HepG2 (cell line): Measurements from ENCODE around the gene UROS. TPM values are rescaled to one million over a fixed set of nuclear protein-coding genes. Genes with fewer than 3 reads are reported as not detected.

Experiments used
- AFF4 ChIP-seq: sonication (generic); formaldehyde crosslinking; IDR thresholded peaks from 2 replicates; pipeline ENCODE4 v1.4.0; 2020; ENCODE audit warnings: missing genetic modification reagents
- GTF2F1 ChIP-seq: fragments of 150-350 bp; IDR thresholded peaks from 2 replicates; pipeline ENCODE4 v1.6.1; 2014; ENCODE audit warnings: low read length
- HMG20A ChIP-seq: IDR thresholded peaks from 2 replicates; pipeline ENCODE4 v1.6.1; 2016; ENCODE audit warnings: borderline replicate concordance
- HNF4G ChIP-seq, 2 experiments: sonication (generic) in 1 of 2; formaldehyde crosslinking in 1 of 2; IDR thresholded peaks; 2 replicates each; pipeline versions ENCODE4 v1.4.0 to v1.6.1; 2011 to 2020; ENCODE audit warnings: borderline replicate concordance in 2 of 2, low read depth in 2 of 2, mild to moderate bottlenecking in 2 of 2, low read length in 1 of 2, missing genetic modification reagents in 1 of 2, moderate library complexity in 1 of 2
- JUN ChIP-seq: sonication (generic); formaldehyde crosslinking; IDR thresholded peaks from 2 replicates; pipeline ENCODE4 v1.4.0; 2020; ENCODE audit warnings: mild to moderate bottlenecking, missing genetic modification reagents
- KMT2A ChIP-seq: sonication (generic); formaldehyde crosslinking; IDR thresholded peaks from 2 replicates; pipeline ENCODE4 v1.4.0; 2020; ENCODE audit warnings: missing genetic modification reagents
- MTF1 ChIP-seq: sonication (generic); formaldehyde crosslinking; IDR thresholded peaks from 2 replicates; pipeline ENCODE4 v1.5.0; 2020; ENCODE audit warnings: missing genetic modification reagents
- MTF2 ChIP-seq: sonication (generic); formaldehyde crosslinking; IDR thresholded peaks from 2 replicates; pipeline ENCODE4 v1.5.0; 2020; ENCODE audit warnings: missing genetic modification reagents, borderline replicate concordance
- MYNN ChIP-seq: sonication (generic); formaldehyde crosslinking; IDR thresholded peaks from 2 replicates; pipeline ENCODE4 v1.4.0; 2020; ENCODE audit warnings: mild to moderate bottlenecking, low read depth, missing genetic modification reagents
- NFKB2 ChIP-seq: sonication (generic); formaldehyde crosslinking; IDR thresholded peaks from 2 replicates; pipeline ENCODE4 v1.4.0; 2020; ENCODE audit warnings: missing genetic modification reagents, borderline replicate concordance
- NR1H2 ChIP-seq: sonication (generic); formaldehyde crosslinking; IDR thresholded peaks from 2 replicates; pipeline ENCODE4 v1.8.1; 2022; ENCODE audit warnings: low read depth, missing genetic modification reagents, borderline replicate concordance
- POLR2G ChIP-seq: fragments of 200-400 bp; formaldehyde crosslinking; IDR thresholded peaks from 2 replicates; pipeline ENCODE4 v1.6.1; 2018; ENCODE audit warnings: mild to moderate bottlenecking, low read depth, low read length, moderate library complexity
- RARA ChIP-seq: IDR thresholded peaks from 2 replicates; pipeline ENCODE4 v1.6.1; 2016; ENCODE audit warnings: missing genetic modification reagents, missing compliant biosample characterization
- XBP1 ChIP-seq: sonication (generic); formaldehyde crosslinking; IDR thresholded peaks from 2 replicates; pipeline ENCODE4 v1.5.0; 2020; ENCODE audit warnings: missing genetic modification reagents
- ZFP36L1 ChIP-seq: sonication (generic); formaldehyde crosslinking; IDR thresholded peaks from 2 replicates; pipeline ENCODE4 v1.8.0; 2022; ENCODE audit warnings: mild to moderate bottlenecking, missing genetic modification reagents, moderate library complexity
- ZNF513 ChIP-seq: sonication (generic); formaldehyde crosslinking; conservative IDR thresholded peaks from 2 replicates; pipeline ENCODE4 v1.5.0; 2020; ENCODE audit warnings: missing genetic modification reagents
- ZNF557 ChIP-seq: sonication (generic); formaldehyde crosslinking; IDR thresholded peaks from 2 replicates; pipeline ENCODE4 v1.4.0; 2020; ENCODE audit warnings: missing genetic modification reagents
- ZNF597 ChIP-seq: sonication (generic); formaldehyde crosslinking; IDR thresholded peaks from 2 replicates; pipeline ENCODE4 v1.5.0; 2020; ENCODE audit warnings: missing genetic modification reagents
- ZNF790 ChIP-seq: sonication (generic); formaldehyde crosslinking; IDR thresholded peaks from 2 replicates; pipeline ENCODE4 v1.8.0; 2022; ENCODE audit warnings: missing genetic modification reagents, mild to moderate bottlenecking, borderline replicate concordance
- ZSCAN25 ChIP-seq: sonication (generic); formaldehyde crosslinking; IDR thresholded peaks from 2 replicates; pipeline ENCODE4 v1.8.0; 2022; ENCODE audit warnings: mild to moderate bottlenecking, missing genetic modification reagents
- ZUFSP ChIP-seq: sonication (generic); formaldehyde crosslinking; IDR thresholded peaks from 2 replicates; pipeline ENCODE4 v1.9.0; 2021; ENCODE audit warnings: missing genetic modification reagents, mild to moderate bottlenecking, borderline replicate concordance
- polyA plus RNA-seq, 8 experiments: library from polyadenylated mRNA; depleted of rRNA in 3 of 8; stranded (reverse) in 7 of 8; unstranded in 1 of 8; fragments of >200 nt; fragmentation: Illumina TruSeq in 4 of 8; extraction: Trizol in 4 of 8; gene quantifications; 2 replicates each; pipeline versions ENCODE4 v1.2.1 to v1.2.3, GENCODE V29; 2011 to 2016; ENCODE audit warnings: low read depth in 4 of 8, missing spikeins in 1 of 8, mixed read lengths in 1 of 8; ENCODE audit not compliant: insufficient read depth in 1 of 8
- total RNA-seq, 5 experiments: library from RNA; depleted of rRNA; stranded (reverse); fragments of >200 nt; fragmentation: Illumina TruSeq; extraction: Trizol; gene quantifications; 2 replicates each; pipeline ENCODE4 v1.2.3, GENCODE V29; 2016; ENCODE audit warnings: low read depth in 1 of 5

Gene UROS
- total and polyA plus RNA-seq, 2 of the 13 experiments (the other 11 are each of a cell fraction or from before 2014, with no cell fraction given), result 14.8 to 49.9 TPM

- TF ChIP-seq HNF4G (IDR thresholded peaks at IDR 0.05; ENCODE audit: borderline replicate concordance, low read depth, low read length) (0 out of 2 replicates have a peak, but pooled peaks have one; percentile 17), HNF4G (CRISPR knock-in tag; IDR thresholded peaks at IDR 0.05; ENCODE audit: borderline replicate concordance, low read depth) (0 out of 2 replicates have a peak, but pooled peaks have one; percentile 31), ZSCAN25 (CRISPR knock-in tag) (peak; percentile 36; the same call in 1 of the 2 replicates), ZNF597 (no peak), KMT2A (CRISPR knock-in tag) (peak; percentile 54), ZUFSP (no peak), ZFP36L1 (CRISPR knock-in tag) (no peak), ZNF513 (CRISPR knock-in tag) (no peak), MYNN (CRISPR knock-in tag) (no peak), ZNF790 (CRISPR knock-in tag) (no peak), GTF2F1 (no peak), MTF2 (CRISPR knock-in tag) (0 out of 2 replicates have a peak, but pooled peaks have one; percentile 23), XBP1 (CRISPR knock-in tag) (no peak), AFF4 (no peak), NFKB2 (CRISPR knock-in tag) (no peak), MTF1 (CRISPR knock-in tag) (no peak), ZNF557 (CRISPR knock-in tag) (no peak), HMG20A (CRISPR knock-in tag) (no peak), NR1H2 (CRISPR knock-in tag) (no peak), RARA (peak; percentile 64), JUN (no peak), POLR2G (peak; percentile 93)
Observed at GRCh38 chr10:125822878-125823662, at the start of gene UROS, which contains the start of gene BCCIP (continued).
